Stimulated activated CD4-positive, alpha-beta T cell treated with anti-CD3 and anti-CD28 coated beads, Interleukin-4, amount 100 ng/mL, for 1 hour (primary cell): ENCODE results near the gene C13orf46.
A peak's percentile ranks its signal among the peaks of the same experiment; 100 is the strongest.

Source experiments
- DNase-seq: peaks from one replicate; pipeline ENCODE4 v3.0.0-alpha.2; 2020

Gene C13orf46

GRCh38 chr13:113952983-113953520, 20.8 kb downstream of the C13orf46 start:
- DNase-seq, result no peak

DNA sequence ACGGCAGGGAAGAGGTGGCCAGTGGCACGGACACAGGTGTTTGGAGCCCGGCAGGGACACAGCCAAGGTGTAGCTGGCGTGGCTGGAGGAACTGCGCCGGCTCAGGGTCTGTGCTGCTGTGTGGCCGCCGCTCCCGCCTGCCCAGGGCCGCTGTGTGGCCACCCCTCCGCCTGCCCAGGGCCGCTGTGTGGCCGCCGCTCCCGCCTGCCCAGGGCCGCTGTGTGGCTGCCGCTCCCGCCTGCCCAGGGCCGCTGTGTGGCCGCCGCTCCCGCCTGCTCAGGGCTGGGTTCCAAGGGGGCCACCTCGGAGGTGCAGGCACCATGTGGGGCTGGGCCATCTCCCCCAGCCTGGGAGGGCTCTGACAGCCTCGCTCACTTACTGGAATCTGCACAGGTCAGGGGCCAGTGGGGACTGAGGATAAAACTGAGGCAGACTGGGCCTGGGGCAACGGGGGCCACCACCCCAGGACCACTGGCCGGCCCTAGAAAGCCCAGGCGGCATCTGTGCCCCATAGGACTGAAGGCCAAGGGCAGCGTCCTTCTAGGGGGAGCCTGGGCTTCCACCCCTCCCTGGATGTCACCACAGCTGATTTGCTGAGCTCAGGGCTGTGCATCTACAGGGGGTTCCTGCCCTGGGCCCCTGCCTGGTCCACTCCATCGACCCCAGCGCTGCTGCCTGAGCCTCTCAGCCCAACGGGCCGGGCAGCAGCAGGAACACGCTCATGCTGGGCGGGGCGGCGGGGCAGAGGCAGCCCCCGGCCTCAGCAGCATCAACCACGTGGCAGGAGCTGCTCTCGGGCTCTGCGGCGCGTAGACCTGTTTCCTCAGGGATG, 21.5 kb downstream of the C13orf46 start:
- DNase-seq, result no peak

- peak; percentile 60 for DNase-seq
Observed at GRCh38 chr13:113951246-113951999, 22.5 kb downstream of the C13orf46 start.

GRCh38 chr13:113950451-113951245, 23.2 kb downstream of the C13orf46 start:
- DNase-seq, result no peak

GRCh38 chr13:113949546-113949945, 24.3 kb downstream of the C13orf46 start:
- DNase-seq, result no peak

GRCh38 chr13:113948034-113948742, 25.7 kb downstream of the C13orf46 start:
- no peak for DNase-seq

- DNase-seq, result no peak
Observed at GRCh38 chr13:113947311-113948033, 26.4 kb downstream of the C13orf46 start.

- DNase-seq, result no peak
Observed at GRCh38 chr13:113946409-113947181, 27.3 kb downstream of the C13orf46 start.

DNA sequence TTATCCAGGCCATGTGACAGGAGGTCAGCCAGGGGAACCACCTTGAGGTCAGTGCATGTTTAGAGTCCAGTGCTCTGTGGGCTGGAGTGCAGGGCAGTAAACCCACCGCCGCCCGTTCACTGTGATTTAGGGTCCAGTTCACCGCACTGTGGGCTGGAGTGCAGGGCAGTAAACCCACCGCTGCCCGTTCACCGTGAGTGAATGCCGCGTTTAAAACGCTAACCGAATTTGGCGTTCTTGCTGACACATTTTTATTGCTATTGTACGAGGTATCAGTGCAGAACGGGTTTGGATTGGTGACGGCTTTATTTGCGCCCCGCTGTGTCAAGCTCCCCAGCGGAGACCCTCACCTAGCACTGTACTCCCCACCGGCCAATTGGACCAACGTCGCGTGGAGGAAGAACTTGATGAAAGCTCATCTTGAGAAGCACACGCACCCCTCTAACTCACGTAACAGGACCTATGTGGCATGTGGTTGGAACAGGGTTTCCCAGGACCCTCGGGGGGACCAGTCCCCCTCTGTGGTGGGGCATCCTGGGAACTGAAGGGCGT, 27.9 kb downstream of the C13orf46 start:
- DNase-seq, result no peak

DNA sequence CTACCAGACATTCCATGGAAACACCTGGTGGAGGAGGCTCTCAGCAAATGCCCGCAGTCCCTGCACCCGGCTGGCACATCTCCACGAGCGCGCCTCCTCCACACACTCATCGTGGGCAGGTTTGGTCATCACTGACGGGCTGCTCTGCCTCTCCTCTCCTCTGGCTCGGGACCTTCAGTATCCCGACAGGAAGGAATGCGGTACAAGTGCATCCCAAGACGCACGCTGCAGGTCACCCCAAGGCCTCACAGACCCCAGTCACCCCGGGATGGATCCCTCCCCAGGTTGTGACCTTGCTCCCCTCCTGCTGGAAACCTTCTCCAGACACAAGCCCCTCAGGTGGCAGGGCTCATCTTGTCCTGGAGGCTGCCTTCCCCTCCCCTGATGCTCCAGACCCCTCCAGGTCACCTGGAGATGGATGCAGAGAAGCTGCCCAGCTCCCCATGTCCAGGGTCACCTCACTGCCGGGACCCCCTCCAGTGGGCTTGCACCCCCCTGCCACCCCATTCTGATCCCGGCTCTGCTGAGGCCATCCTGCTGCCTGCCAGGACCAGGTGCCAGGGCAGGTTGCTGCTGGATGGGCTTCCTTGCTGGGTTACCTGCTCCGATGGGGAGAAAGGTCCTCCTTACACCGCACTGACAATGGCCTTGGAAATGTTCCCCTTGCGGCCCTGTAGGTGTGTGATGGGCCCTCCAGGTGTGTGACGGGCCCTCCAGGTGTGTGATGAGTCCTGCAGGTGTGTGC, 29.9 kb downstream of the C13orf46 start:
- DNase-seq, result no peak

GRCh38 chr13:113942591-113943103, 31.2 kb downstream of the C13orf46 start:
- DNase-seq, result no peak

DNA sequence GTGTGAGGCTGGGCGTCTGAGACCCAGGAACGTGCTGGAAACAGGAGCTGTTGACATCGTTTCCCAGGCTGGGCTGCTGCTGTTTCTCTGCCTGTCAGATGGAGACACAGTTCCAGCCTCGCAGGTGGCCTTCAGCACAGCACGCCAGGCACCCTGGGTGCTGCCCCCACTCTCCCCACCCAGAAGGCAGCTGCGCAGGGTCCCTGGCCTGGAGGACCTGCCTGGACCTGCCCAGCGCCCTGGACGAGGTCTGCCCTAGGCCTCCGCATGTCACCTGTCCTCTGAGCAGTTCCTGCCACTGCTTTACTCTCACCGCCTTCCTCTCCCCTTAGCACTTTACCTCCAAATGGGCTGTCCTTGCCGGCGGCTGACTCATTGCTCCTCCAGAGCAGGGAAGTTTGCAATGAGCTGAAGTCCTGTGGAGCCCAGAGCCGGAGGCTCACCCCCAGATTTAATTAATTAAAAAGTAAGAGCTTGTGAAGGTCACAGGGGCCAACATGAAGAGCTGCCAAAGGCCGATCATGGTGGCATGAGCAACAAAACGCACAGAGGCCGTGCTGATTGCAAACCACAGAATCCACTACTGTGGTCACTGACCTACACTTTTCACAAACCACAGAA, 32.2 kb downstream of the C13orf46 start:
- DNase-seq, result no peak

DNA sequence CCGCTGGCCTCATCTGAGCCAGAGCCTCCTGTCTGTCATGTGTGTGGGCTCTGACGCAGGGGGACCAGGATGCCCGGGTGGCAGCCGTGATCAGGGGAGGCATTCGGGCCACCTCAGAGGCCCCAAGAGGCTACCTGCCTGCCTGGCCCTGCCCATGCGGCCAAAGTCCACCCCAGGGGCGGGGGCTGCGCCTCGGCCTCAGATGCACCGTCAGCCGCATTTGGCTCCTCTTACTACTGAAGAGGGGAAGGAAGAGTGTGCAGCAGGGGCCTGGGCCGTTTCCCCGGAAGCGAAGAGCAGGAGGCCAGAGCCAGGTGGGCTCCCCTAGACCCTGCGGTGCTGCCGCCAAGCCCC, 34.0 kb downstream of the C13orf46 start:
- no peak for DNase-seq

- DNase-seq, result no peak
Observed at GRCh38 chr13:113939129-113939943, 34.5 kb downstream of the C13orf46 start.

- DNase-seq, result no peak
Observed at GRCh38 chr13:113938716-113939115, 35.2 kb downstream of the C13orf46 start.

GRCh38 chr13:113938246-113938645, 35.6 kb downstream of the C13orf46 start:
- no peak for DNase-seq

GRCh38 chr13:113937527-113938180, 36.2 kb downstream of the C13orf46 start:
- DNase-seq, result no peak

GRCh38 chr13:113937073-113937472, 36.8 kb downstream of the C13orf46 start:
- no peak for DNase-seq
